Neural cell (in vitro differentiated cells): ENCODE data around the gene SNCB.

ENCODE experiments used
- EZH2 ChIP-seq: fragments of 200-600, 300-800 bp; shearing (Covaris generic), sonication (generic); IDR thresholded peaks from 2 replicates; pipeline ENCODE4 v1.6.1; 2014; ENCODE audit warnings: antibody characterized with exemption, low read length, borderline replicate concordance, mild to moderate bottlenecking; ENCODE audit not compliant: insufficient read depth, poor library complexity, severe bottlenecking
- RAD21 ChIP-seq: fragments of 450-650 bp; conservative IDR thresholded peaks from 2 replicates; pipeline ENCODE4 v1.6.1; 2014; ENCODE audit warnings: antibody characterized with exemption, mild to moderate bottlenecking, moderate library complexity
- TF ChIP-seq, protein P1 (sequence below): fragments of 450-650 bp; IDR thresholded peaks from 2 replicates; pipeline ENCODE4 v1.5.1; 2014; ENCODE audit warnings: antibody characterized with exemption, mild to moderate bottlenecking, moderate library complexity; ENCODE audit not compliant: poor library complexity, severe bottlenecking

DNA sequence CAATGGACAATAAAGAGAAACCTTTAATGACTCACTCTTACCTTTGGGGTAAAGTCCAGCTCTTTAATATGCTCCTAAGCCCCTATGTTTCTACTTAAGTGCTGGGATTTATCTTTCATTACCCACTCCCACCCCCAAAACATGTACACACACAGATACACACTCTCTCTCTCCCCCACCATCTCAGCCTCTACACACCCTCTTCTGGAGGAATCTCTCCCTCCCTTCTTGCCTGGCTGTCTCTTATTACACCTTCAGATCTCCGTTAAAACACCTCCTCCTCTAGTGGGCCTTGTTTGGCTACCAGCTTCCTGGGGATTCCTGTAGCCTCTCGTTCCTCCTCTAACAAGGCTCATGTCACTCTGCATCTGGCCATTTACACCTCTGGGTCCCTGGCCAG lies 27.2 kb downstream of the SNCB start:
- TF ChIP-seq, protein P1, sequence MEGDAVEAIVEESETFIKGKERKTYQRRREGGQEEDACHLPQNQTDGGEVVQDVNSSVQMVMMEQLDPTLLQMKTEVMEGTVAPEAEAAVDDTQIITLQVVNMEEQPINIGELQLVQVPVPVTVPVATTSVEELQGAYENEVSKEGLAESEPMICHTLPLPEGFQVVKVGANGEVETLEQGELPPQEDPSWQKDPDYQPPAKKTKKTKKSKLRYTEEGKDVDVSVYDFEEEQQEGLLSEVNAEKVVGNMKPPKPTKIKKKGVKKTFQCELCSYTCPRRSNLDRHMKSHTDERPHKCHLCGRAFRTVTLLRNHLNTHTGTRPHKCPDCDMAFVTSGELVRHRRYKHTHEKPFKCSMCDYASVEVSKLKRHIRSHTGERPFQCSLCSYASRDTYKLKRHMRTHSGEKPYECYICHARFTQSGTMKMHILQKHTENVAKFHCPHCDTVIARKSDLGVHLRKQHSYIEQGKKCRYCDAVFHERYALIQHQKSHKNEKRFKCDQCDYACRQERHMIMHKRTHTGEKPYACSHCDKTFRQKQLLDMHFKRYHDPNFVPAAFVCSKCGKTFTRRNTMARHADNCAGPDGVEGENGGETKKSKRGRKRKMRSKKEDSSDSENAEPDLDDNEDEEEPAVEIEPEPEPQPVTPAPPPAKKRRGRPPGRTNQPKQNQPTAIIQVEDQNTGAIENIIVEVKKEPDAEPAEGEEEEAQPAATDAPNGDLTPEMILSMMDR, result no peak
- TF ChIP-seq RAD21, result no peak
- TF ChIP-seq EZH2, result no peak
